Measurements from ENCODE around the gene CD55.

- TF ChIP-seq CTCF (IDR thresholded peaks at IDR 0.05) (no peak), POLR2A (IDR thresholded peaks at IDR 0.05) (no peak)
Observed at GRCh38 chr1:207336559-207337467, 15.3 kb downstream of the CD55 start.

Measured in adrenal gland (tissue), 5 donors.